T-cell (primary cell): Measurements from ENCODE around the gene GFI1. TPM values are rescaled to one million over a fixed set of nuclear protein-coding genes. Genes with fewer than 3 reads are reported as not detected.

ENCODE experiments used
- ATAC-seq, 4 experiments: fragments of 200-7000 bp in 3 of 4; fragments of 150-1000 bp in 1 of 4; cut with Tn5 transposase; replicated peaks in 1 of 4; 1 replicate in 3 of 4; 2 replicates in 1 of 4; pipeline ENCODE4 v1.10.0; 2021; ENCODE audit warnings: moderate library complexity in 3 of 4, mild to moderate bottlenecking in 2 of 4, moderate number of reproducible peaks in 1 of 4
- CTCF ChIA-PET, 2 donors: fragments of 300-600 bp; sonication (Branson Sonifier 250); formaldehyde crosslinking; loops; one replicate each; lab custom pipeline; 2022; ENCODE audit warnings: antibody characterized with exemption in 2 of 2; lab: Charles Lee
- POLR2A ChIA-PET, 2 donors: fragments of 300-600 bp; sonication (Branson Sonifier 250); formaldehyde crosslinking; loops; one replicate each; lab custom pipeline; 2022; ENCODE audit warnings: antibody characterized with exemption in 2 of 2; lab: Charles Lee
- DNase-seq, 35 experiments: peaks; one replicate each; pipeline versions ENCODE4 v3.0.0 to v3.0.0-alpha.2; 2013 to 2023
- H3K27ac ChIP-seq: one replicate; pipeline ENCODE4 v1.5.1; 2013; ENCODE audit warnings: low read length
- H3K27me3 ChIP-seq, 2 experiments: replicated peaks in 1 of 2; 1 replicate in 1 of 2; 2 replicates in 1 of 2; pipeline versions ENCODE4 v1.6.1 to v1.7.0; 2013; ENCODE audit warnings: low read length in 1 of 2, mixed read lengths in 1 of 2; ENCODE audit not compliant: control insufficient read depth in 2 of 2, insufficient read depth in 2 of 2; ENCODE audit errors: extremely low read depth in 1 of 2
- H3K36me3 ChIP-seq, 2 donors: 1 replicate in 1 of 2; 2 replicates in 1 of 2; pipeline versions ENCODE4 v1.6.1 to v1.7.0; 2013; ENCODE audit warnings: low read length in 1 of 2; ENCODE audit not compliant: control insufficient read depth in 2 of 2, insufficient read depth in 1 of 2; ENCODE audit errors: extremely low read depth in 1 of 2
- H3K4me1 ChIP-seq, 2 experiments: 1 replicate in 1 of 2; 2 replicates in 1 of 2; pipeline versions ENCODE4 v1.6.1 to v1.7.0; 2013; ENCODE audit warnings: low read length in 2 of 2, mixed read lengths in 1 of 2; ENCODE audit not compliant: insufficient read depth in 2 of 2, control insufficient read depth in 1 of 2; ENCODE audit errors: extremely low read depth in 1 of 2
- H3K4me3 ChIP-seq, 2 donors: 1 replicate in 1 of 2; 2 replicates in 1 of 2; pipeline versions ENCODE4 v1.5.1 to v1.7.0; 2013; ENCODE audit warnings: mild to moderate bottlenecking in 2 of 2, low read length in 1 of 2, moderate library complexity in 1 of 2; ENCODE audit not compliant: control insufficient read depth in 1 of 2; ENCODE audit errors: extremely low read depth in 1 of 2
- H3K9me3 ChIP-seq: 2 replicates; pipeline ENCODE4 v1.7.0; 2013
- H3K27ac Mint-ChIP-seq, 2 donors: one replicate each; pipeline ENCODE4 v1.8.0; 2020 to 2021; ENCODE audit warnings: mild to moderate bottlenecking in 2 of 2, mixed read lengths in 2 of 2
- H3K27me3 Mint-ChIP-seq, 2 donors: one replicate each; pipeline ENCODE4 v1.8.0; 2021 to 2022; ENCODE audit warnings: mixed read lengths in 2 of 2
- H3K36me3 Mint-ChIP-seq: one replicate; pipeline ENCODE4 v1.8.0; 2021; ENCODE audit warnings: mixed read lengths
- H3K4me1 Mint-ChIP-seq, 3 donors: one replicate each; pipeline ENCODE4 v1.8.0; 2020 to 2022; ENCODE audit warnings: mixed read lengths in 3 of 3, mild to moderate bottlenecking in 1 of 3
- H3K4me3 Mint-ChIP-seq, 3 donors: one replicate each; pipeline ENCODE4 v1.8.0; 2020 to 2022; ENCODE audit warnings: mild to moderate bottlenecking in 3 of 3, mixed read lengths in 3 of 3, moderate library complexity in 3 of 3
- H3K9me3 Mint-ChIP-seq, 3 donors: one replicate each; pipeline ENCODE4 v1.8.0; 2020 to 2022; ENCODE audit warnings: mixed read lengths in 3 of 3
- WGBS: methylation state at CpG from one replicate; pipeline ENCODE4 v1.1.5; 2013; ENCODE audit warnings: missing lambda C conversion rate; ENCODE audit not compliant: insufficient coverage; 5-methylcytosine and 5-hydroxymethylcytosine counted together
- total RNA-seq, 35 experiments: library from RNA in 6 of 35; stranded (reverse) in 6 of 35; fragments of 120-200 nt in 1 of 35; gene quantifications; one replicate each; pipeline versions ENCODE4 v1.2.1 to v1.2.4 and lab custom pipeline; 2013 to 2026

The GFI1 gene
- total RNA-seq, 5 donors from 2014 or later (not counting 1 experiment from before 2014, with no cell fraction given) = 13.8 to 25.7 (median 20.1) TPM

DNA sequence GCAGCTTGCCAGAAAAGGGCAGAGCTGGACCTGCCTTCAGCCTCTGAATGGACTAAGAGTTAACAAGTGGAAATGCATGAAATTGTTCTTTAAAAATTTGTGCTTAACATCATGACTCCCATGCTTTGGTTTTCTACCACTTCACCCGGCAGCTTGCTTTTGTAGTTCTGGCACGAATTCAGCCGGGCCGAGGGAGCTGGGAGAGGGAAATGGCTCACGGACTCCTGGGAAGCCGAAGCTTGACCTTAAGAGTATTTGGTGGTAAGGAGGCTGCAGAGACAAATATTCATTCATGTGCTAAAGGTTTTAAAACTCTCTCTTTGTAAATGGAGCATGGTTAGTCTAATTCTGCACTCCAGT is 17.2 kb upstream of the GFI1 start:
- H3K27me3 Mint-ChIP-seq = no peaks in the 10 kb centered on the region
- DNase-seq (no peak), ATAC-seq (no peak)
- H3K4me1 ChIP-seq = peaks cover 4 to 9% of the 10 kb centered on the region in 2 experiments
- H3K27ac Mint-ChIP-seq = peak overlapping the region in 1 of 2 donors; percentile 5
- no peaks in the 10 kb centered on the region for H3K9me3 ChIP-seq
- CTCF ChIA-PET = no interaction called here
- no peak overlapping the region for H3K4me3 Mint-ChIP-seq
- H3K4me3 ChIP-seq = no peak overlapping the region
- no CpG with 5 or more reads among the region's 6 CpGs for WGBS
- H3K27me3 ChIP-seq = no peaks in the 10 kb centered on the region
- H3K4me1 Mint-ChIP-seq = peaks cover 16 to 21% (median 19%) of the 10 kb centered on the region in 3 donors
- H3K36me3 ChIP-seq = no peaks in the 10 kb centered on the region
- peaks cover 0 to 3% (median 0%) of the 10 kb centered on the region in 3 donors for H3K9me3 Mint-ChIP-seq
- no peak overlapping the region for H3K27ac ChIP-seq
- POLR2A ChIA-PET = no interaction called here
- H3K36me3 Mint-ChIP-seq = no peaks in the 10 kb centered on the region

DNA sequence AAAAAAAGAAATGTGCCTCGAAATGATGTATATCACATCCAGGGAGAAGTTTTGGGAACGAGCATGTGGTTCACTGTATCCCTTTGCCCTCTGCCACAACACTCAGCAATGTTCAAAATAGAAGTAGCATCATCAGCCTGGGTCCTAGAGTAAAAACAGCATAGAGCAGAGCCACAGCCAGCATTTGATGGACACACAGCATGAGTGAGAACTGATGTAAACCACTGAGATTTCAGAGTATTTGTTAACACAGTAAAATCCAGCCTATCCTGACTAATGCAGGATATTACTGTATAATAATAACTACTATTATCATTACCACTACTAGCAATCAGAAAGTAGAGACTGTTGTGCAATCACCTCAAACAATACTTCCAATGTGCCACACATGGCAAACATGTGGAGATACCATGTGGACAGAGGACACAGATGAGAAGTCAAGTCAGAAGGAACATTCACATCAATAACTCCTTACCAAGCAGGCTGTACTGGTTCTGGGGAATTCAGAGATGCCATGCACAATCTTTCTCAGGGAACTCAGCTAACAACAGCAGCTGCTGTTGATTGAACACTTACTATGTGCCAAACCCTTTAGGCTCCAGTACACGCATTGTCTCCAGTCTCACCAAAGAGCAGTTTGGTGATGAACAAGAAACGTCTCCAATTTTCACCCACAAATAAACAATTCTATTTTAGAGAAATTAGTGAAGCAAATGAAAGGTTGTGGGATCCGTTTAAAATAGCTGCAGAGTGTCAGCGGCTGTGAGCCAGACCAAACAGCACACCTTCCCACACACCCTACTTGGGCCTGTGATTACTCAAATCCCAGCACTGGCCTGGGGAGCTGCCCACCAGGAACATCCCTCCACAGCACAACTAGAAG is 16.6 kb upstream of the GFI1 start:
- Mint-ChIP-seq H3K9me3 (peaks cover 0 to 3% (median 0%) of the 10 kb centered on the region in 3 donors), H3K27me3 (no peaks in the 10 kb centered on the region), H3K4me1 (peaks cover 16 to 23% (median 19%) of the 10 kb centered on the region in 3 donors), H3K27ac (no peak overlapping the region), H3K4me3 (no peak overlapping the region), H3K36me3 (no peaks in the 10 kb centered on the region)
- Histone ChIP-seq H3K4me3 (no peak overlapping the region), H3K4me1 (peaks cover 4 to 9% of the 10 kb centered on the region in 2 experiments), H3K9me3 (no peaks in the 10 kb centered on the region), H3K27ac (no peak overlapping the region), H3K27me3 (no peaks in the 10 kb centered on the region), H3K36me3 (no peaks in the 10 kb centered on the region)
- POLR2A ChIA-PET = interaction anchor here in 1 of 2 donors (0.6 kb wide), 4 partner anchors 30 to 82 kb away, joined by 5 to 9 read pairs (median 6); no protein-coding TSS in a partner anchor
- DNase-seq = no peak
- CTCF ChIA-PET = no interaction called here
- ATAC-seq = no peak
- WGBS = 100% methylated on average over 2 of the region's 6 CpGs

DNA sequence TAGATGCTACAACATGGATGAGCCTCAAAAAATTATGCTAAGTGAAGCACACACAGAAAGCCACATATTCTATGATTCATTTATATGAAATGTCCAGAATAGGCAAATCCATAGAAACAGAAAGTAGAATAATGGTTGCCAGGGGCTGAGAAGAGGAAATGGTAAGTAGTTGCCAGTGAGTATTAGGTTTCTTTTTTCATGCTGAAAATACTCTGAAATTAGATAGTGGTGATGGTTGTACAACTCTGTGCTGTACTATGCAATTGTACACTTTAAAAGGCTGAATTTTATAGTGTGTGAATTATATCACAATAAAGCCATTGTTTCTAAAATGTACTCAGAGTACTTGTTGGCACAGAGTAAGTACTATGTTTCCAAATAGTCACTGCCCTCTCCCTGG is 15.5 kb upstream of the GFI1 start:
- Mint-ChIP-seq H3K27ac (no peak overlapping the region), H3K4me3 (no peak overlapping the region), H3K9me3 (peaks cover 0 to 3% (median 0%) of the 10 kb centered on the region in 3 donors), H3K4me1 (peaks cover 16 to 23% (median 19%) of the 10 kb centered on the region in 3 donors), H3K27me3 (no peaks in the 10 kb centered on the region), H3K36me3 (no peaks in the 10 kb centered on the region)
- Histone ChIP-seq H3K27me3 (no peaks in the 10 kb centered on the region), H3K4me3 (no peak overlapping the region), H3K9me3 (no peaks in the 10 kb centered on the region), H3K27ac (no peak overlapping the region), H3K4me1 (peaks cover 4 to 9% of the 10 kb centered on the region in 2 experiments), H3K36me3 (no peaks in the 10 kb centered on the region)
- no peak for DNase-seq
- POLR2A ChIA-PET = interaction anchor here in 1 of 2 donors (0.6 kb wide), 3 partner anchors 31 to 54 kb away, joined by 5 to 9 read pairs (median 5); no protein-coding TSS in a partner anchor
- CTCF ChIA-PET = no interaction called here
- ATAC-seq = no peak

DNA sequence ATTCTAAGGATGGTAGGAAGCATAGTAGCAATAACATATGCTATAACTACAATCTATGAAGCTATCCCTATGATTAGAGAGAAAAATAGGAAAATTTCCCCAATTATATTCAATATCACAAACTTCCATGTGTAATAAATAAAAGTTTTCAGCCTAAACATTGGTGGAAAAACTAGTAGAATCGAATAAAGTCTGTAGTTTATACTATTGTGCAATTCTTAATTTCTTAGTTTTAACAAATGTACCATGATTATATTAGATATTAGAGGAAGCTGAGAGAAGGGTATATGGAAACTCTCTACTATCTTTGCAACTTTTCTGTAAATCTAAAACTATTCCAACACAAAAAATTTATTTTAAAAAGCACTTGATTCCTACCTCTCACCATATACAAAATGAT is 13.8 kb upstream of the GFI1 start:
- no peaks in the 10 kb centered on the region for H3K36me3 Mint-ChIP-seq
- no CpG with 5 or more reads among the region's 1 CpG for WGBS
- Histone ChIP-seq H3K4me3 (no peak overlapping the region), H3K4me1 (peaks cover 9 to 10% of the 10 kb centered on the region in 2 experiments), H3K9me3 (no peaks in the 10 kb centered on the region), H3K27ac (no peak overlapping the region), H3K27me3 (no peaks in the 10 kb centered on the region), H3K36me3 (no peaks in the 10 kb centered on the region)
- POLR2A ChIA-PET = interaction anchor here in 1 of 2 donors (0.6 kb wide), 1 partner anchor 198 kb away, joined by 3 read pairs; no protein-coding TSS in a partner anchor
- no peak for DNase-seq
- H3K4me3 Mint-ChIP-seq = no peak overlapping the region
- no peaks in the 10 kb centered on the region for H3K27me3 Mint-ChIP-seq
- no peak overlapping the region for H3K27ac Mint-ChIP-seq
- peaks cover 19 to 28% (median 23%) of the 10 kb centered on the region in 3 donors for H3K4me1 Mint-ChIP-seq
- CTCF ChIA-PET = interaction anchor here in 1 of 2 donors (1.0 kb wide), 1 partner anchor 15 kb away, joined by 3 read pairs; no protein-coding TSS in a partner anchor
- no peaks in the 10 kb centered on the region for H3K9me3 Mint-ChIP-seq
- ATAC-seq = no peak

DNA sequence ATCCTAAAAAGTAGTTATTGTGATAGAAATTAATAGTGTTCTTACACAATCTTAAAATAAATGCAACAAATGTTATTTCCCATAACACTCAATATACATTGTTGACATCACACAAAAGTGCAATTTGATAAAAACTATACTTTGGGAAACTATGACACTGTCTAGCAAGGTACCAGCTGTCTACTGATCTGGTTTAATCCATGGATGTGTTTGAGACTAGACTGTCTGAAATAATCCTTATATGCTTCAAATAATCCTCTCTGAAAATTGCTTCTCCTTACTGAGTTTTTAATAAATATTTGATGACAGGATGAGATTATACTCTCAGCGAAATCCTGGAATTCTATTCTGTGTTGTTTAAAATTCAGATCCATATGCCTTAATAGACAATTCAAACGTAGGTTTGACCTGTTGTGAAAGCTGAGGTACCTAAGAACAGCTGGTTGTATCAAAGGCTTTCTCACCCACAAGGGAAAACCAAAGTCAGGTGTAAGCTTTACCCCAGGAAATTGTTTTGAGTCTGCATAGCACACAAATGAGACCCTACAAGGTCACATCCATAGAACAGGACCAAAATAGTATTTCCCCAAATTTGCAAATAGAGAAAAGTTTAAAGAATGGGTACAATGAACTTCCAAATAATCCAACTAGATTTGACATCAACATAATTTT is 8.8 kb upstream of the GFI1 start:
- no peak overlapping the region for H3K27ac ChIP-seq
- WGBS = no CpG with 5 or more reads among the region's 2 CpGs
- H3K4me1 ChIP-seq = peaks cover 9 to 29% of the 10 kb centered on the region in 2 experiments
- Mint-ChIP-seq H3K36me3 (no peaks in the 10 kb centered on the region), H3K27me3 (no peaks in the 10 kb centered on the region), H3K4me3 (peak overlapping the region in 2 of 3 donors; percentile 10 to 61), H3K9me3 (no peaks in the 10 kb centered on the region), H3K27ac (peak overlapping the region in 1 of 2 donors; percentile 13), H3K4me1 (peaks cover 24 to 33% (median 29%) of the 10 kb centered on the region in 3 donors)
- H3K9me3 ChIP-seq = no peaks in the 10 kb centered on the region
- H3K4me3 ChIP-seq = no peak overlapping the region
- DNase-seq = peak in 1 of 35 experiments; percentile 38
- no peaks in the 10 kb centered on the region for H3K36me3 ChIP-seq
- no peaks in the 10 kb centered on the region for H3K27me3 ChIP-seq
- ChIA-PET CTCF (interaction anchor here (0.7 to 1.6 kb wide), 2 partner anchors 8 to 174 kb away, joined by 4 read pairs; partner anchors contain the start of gene GFI1 (in 1 of the 2)), POLR2A (no interaction called here)
- ATAC-seq = peak in 3 of 4 experiments; percentile 80 to 91 (median 83)

DNA sequence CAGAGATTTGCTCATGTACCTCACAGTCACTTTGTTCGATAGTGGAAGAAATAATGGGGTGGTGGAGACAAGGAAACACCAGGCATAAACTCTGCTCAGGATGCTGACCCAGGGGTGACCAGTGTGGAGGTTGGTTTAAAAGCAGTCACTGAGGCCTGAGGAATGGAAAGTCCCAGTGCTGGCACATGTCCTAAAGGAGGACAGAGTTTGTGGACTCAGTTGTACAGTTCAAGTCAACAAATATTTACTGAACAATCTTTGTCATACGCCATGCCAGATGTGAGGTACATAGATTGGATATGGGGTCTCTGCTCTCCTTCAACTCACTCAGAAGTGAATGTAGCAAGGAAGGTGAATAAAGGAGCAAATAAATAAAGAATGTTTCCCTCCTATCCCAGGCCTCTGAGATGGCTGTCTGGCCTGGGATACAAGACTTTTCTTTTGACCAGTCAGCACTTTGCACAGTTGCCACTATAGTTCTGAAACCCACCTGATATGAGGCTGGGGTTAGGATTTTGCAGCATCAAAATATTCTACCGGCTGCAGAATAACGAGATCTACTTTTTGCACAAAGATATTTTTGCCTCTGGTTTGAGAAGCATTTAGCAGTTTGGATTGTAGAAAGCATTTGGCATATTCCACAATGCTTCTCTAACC is 7.9 kb upstream of the GFI1 start:
- WGBS = no CpG with 5 or more reads among the region's 4 CpGs
- Histone ChIP-seq H3K4me1 (peaks cover 9 to 30% of the 10 kb centered on the region in 2 experiments), H3K27ac (no peak overlapping the region), H3K27me3 (no peaks in the 10 kb centered on the region), H3K36me3 (no peaks in the 10 kb centered on the region), H3K4me3 (no peak overlapping the region), H3K9me3 (no peaks in the 10 kb centered on the region)
- H3K27ac Mint-ChIP-seq = peak overlapping the region in 1 of 2 donors; percentile 59
- H3K4me1 Mint-ChIP-seq = peaks cover 28 to 37% (median 34%) of the 10 kb centered on the region in 3 donors
- H3K27me3 Mint-ChIP-seq = no peaks in the 10 kb centered on the region
- ChIA-PET POLR2A (no interaction called here), CTCF (no interaction called here)
- H3K4me3 Mint-ChIP-seq = no peak overlapping the region
- ATAC-seq (no peak), DNase-seq (no peak)
- H3K9me3 Mint-ChIP-seq = no peaks in the 10 kb centered on the region
- no peaks in the 10 kb centered on the region for H3K36me3 Mint-ChIP-seq
